HUES48 (cell line): ENCODE data around the gene CD6.

Source experiments
- H3K27ac ChIP-seq: one replicate; pipeline ENCODE4 v1.7.0; 2013; ENCODE audit warnings: low read depth, low read length, inconsistent platforms
- H3K27me3 ChIP-seq: 2 replicates; pipeline ENCODE4 v1.6.1; 2013; ENCODE audit warnings: mild to moderate bottlenecking, low read length; ENCODE audit not compliant: control insufficient read depth, insufficient read depth
- H3K36me3 ChIP-seq: 2 replicates; pipeline ENCODE4 v1.6.1; 2013; ENCODE audit warnings: low read length; ENCODE audit not compliant: control insufficient read depth, insufficient read depth
- H3K4me1 ChIP-seq: 2 replicates; pipeline ENCODE4 v1.6.1; 2013; ENCODE audit warnings: mild to moderate bottlenecking, low read length; ENCODE audit not compliant: control insufficient read depth, insufficient read depth
- H3K4me3 ChIP-seq: 2 replicates; pipeline ENCODE4 v1.5.1; 2013; ENCODE audit warnings: mild to moderate bottlenecking, low read depth, low read length
- H3K9ac ChIP-seq: 2 replicates; pipeline ENCODE4 v1.6.1; 2013; ENCODE audit warnings: mild to moderate bottlenecking, low read depth, low read length, moderate library complexity
- H3K9me3 ChIP-seq: 2 replicates; pipeline ENCODE4 v1.6.1; 2013; ENCODE audit warnings: low read length; ENCODE audit not compliant: control insufficient read depth, insufficient read depth

CD6 gene

DNA sequence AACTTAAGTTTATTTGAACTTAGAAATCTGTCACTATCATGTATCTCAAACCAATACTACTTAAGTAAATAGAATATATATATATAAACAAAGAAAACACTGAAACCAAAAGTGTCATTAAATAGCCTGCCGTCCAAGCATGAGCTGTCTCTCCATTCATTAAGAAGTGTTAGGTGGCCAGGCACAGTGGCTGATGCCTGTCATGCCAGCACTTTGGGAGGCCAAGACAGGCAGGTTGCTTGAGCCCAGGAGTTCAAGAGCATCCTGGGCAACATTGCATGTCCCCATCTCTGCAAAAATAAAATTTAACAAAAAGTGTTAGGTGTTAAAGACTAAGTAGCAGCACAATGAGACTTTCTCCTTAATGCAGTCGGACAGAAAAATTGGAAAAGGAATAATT is 14.0 kb downstream of the CD6 start:
- no peak overlapping the region for H3K9ac ChIP-seq
- H3K9me3 ChIP-seq, result no peaks in the 10 kb centered on the region
- no peak overlapping the region for H3K27ac ChIP-seq
- H3K4me1 ChIP-seq, result no peaks in the 10 kb centered on the region
- no peaks in the 10 kb centered on the region for H3K27me3 ChIP-seq
- H3K36me3 ChIP-seq, result no peaks in the 10 kb centered on the region
- H3K4me3 ChIP-seq, result no peak overlapping the region

- H3K9me3 ChIP-seq, result no peaks in the 10 kb centered on the region
- H3K27me3 ChIP-seq, result no peaks in the 10 kb centered on the region
- no peaks in the 10 kb centered on the region for H3K4me1 ChIP-seq
- no peaks in the 10 kb centered on the region for H3K36me3 ChIP-seq
- no peak overlapping the region for H3K27ac ChIP-seq
- no peak overlapping the region for H3K4me3 ChIP-seq
- H3K9ac ChIP-seq, result no peak overlapping the region
These were observed 14.8 kb downstream of the CD6 start for GRCh38 chr11:60985991-60986915.

DNA sequence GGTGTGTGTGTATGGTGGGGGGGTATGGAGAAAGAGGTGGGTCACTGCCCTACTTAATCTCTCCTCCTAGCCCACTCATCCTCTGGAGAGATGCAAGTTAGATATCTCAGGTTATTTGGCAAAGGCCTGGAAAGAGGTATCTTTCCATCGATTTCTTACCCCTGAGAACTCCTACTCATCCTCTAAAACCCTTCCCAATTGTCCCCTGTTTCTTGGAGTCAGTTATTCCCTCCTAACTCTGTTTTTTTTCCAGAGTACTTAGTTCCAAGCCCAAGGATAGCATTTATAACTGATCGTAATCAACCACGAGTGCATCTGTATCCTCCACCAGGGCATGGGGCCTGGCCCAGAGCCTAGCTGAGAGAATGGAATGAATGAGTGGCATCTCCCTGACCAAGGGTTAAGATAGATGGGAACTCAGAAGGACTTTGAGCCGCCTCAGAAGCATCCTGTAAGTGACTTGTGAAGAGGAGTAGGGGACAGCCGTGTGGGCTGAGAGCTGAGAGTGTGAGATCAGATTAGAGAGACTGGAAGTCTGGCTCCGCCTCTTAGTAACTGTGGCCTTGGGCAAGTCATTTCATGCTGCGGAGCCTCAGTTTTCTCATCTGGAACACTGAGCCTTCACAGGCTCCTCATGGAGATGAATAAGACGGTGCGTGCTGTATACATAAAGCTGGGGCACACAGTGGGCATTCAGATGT is 16.2 kb downstream of the CD6 start:
- H3K27ac ChIP-seq, result no peak overlapping the region
- H3K4me1 ChIP-seq, result no peaks in the 10 kb centered on the region
- no peaks in the 10 kb centered on the region for H3K27me3 ChIP-seq
- no peak overlapping the region for H3K9ac ChIP-seq
- H3K9me3 ChIP-seq, result no peaks in the 10 kb centered on the region
- no peaks in the 10 kb centered on the region for H3K36me3 ChIP-seq
- H3K4me3 ChIP-seq, result no peak overlapping the region

- Histone ChIP-seq H3K27me3 (no peaks in the 10 kb centered on the region), H3K27ac (no peak overlapping the region), H3K9me3 (no peaks in the 10 kb centered on the region), H3K9ac (no peak overlapping the region), H3K4me1 (no peaks in the 10 kb centered on the region), H3K4me3 (no peak overlapping the region), H3K36me3 (no peaks in the 10 kb centered on the region)
These were observed 17.2 kb downstream of the CD6 start for GRCh38 chr11:60988658-60989057.

DNA sequence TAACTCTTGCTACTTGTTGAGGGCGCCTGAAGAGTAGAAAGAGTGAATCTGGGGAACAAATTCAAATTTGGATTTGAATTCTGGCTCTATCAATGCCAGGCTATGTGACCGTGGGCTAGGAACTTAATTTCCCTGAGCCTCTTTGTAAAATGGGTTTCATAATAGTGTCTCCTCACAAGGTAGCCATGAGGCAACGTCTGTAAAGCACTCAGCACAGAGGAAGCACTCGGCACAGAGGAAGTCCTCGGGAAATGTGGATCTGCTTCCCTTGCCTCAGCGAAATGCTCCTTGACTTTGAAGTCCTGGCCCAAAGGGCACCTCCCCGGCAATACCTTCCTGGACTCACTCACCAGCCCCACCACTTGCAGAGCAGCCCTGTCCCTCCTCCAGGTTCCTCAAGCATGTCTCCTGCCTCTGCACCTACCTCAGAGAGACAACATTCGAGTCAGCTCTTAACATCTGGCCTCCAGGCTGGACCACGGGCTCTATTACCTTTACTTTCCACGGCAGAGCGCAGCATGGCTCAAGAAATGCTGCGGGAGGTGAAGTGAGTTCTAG is 17.7 kb downstream of the CD6 start:
- no peak overlapping the region for H3K4me3 ChIP-seq
- H3K27ac ChIP-seq, result no peak overlapping the region
- H3K36me3 ChIP-seq, result no peaks in the 10 kb centered on the region
- no peaks in the 10 kb centered on the region for H3K27me3 ChIP-seq
- H3K4me1 ChIP-seq, result no peaks in the 10 kb centered on the region
- no peaks in the 10 kb centered on the region for H3K9me3 ChIP-seq
- no peak overlapping the region for H3K9ac ChIP-seq

DNA sequence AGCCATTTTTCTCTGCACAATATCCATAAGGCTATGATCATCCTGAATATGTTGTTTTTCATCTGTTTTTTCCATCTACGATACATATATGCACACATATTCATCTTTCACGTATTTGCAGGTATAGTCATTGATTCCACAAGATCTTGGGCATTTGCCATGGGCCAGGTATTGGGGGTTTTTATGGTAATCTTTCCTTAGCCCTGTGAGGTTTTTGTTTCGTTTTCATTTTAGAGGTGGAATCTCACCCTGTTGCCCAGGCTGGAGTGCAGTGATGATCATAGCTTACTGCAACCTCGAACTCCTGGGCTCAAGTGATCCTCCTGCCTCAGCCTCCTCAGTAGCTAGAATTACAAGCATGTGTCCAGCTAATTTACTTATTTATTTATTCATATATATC is 20.0 kb downstream of the CD6 start:
- Histone ChIP-seq H3K4me1 (no peaks in the 10 kb centered on the region), H3K9ac (no peak overlapping the region), H3K27ac (no peak overlapping the region), H3K27me3 (no peaks in the 10 kb centered on the region), H3K9me3 (no peaks in the 10 kb centered on the region), H3K4me3 (no peak overlapping the region), H3K36me3 (no peaks in the 10 kb centered on the region)

DNA sequence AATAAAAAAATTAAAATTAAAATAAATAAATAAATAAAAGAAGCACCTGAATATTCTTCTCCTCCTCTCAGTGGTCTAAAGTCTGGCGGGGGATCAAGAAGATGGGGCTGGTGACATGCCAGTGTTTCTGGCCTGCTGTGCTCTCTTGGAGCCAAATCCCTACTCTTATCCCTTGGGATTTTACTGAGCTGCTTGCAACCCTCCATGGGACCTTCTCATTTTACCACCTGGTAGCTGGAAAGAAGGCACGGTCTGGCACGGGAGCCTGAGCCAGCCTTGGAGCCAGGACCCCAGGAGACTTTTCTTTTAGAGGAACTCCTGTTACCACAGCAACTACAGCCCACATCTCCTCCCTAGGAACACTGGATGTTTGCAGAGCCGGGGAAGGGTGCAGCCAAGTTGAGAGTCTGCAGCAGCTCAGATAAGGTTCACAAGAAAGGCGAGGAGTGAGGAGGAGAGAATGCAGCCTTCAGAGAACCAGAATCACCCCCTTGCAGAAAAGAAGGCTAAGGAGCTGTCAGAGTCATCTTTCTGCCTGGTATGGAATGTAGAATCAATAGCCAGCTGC is 21.4 kb downstream of the CD6 start:
- H3K27me3 ChIP-seq, result no peaks in the 10 kb centered on the region
- H3K9ac ChIP-seq, result no peak overlapping the region
- no peaks in the 10 kb centered on the region for H3K4me1 ChIP-seq
- no peaks in the 10 kb centered on the region for H3K36me3 ChIP-seq
- H3K27ac ChIP-seq, result no peak overlapping the region
- H3K9me3 ChIP-seq, result no peaks in the 10 kb centered on the region
- no peak overlapping the region for H3K4me3 ChIP-seq

DNA sequence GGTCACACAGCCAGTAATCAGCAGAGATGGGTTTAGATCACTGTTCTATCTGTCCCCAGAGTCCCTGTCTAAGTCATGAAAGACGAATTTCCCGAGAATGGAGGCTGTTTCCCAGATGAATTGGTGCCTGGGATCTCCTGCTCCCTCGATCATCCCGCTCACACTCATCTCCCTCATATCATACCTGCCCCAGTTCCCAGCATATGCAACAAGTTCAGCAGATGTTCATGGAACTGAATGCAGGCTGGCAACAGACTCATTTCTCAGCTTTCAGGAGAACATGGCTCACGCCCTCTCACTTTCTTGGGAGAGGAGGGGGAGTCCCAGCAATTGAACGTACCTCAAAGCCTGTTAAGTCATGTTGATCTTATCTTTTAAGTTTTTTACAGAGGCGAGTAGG is 22.1 kb downstream of the CD6 start:
- Histone ChIP-seq H3K9me3 (no peaks in the 10 kb centered on the region), H3K27ac (no peak overlapping the region), H3K4me1 (no peaks in the 10 kb centered on the region), H3K4me3 (no peak overlapping the region), H3K27me3 (no peaks in the 10 kb centered on the region), H3K9ac (no peak overlapping the region), H3K36me3 (no peaks in the 10 kb centered on the region)

DNA sequence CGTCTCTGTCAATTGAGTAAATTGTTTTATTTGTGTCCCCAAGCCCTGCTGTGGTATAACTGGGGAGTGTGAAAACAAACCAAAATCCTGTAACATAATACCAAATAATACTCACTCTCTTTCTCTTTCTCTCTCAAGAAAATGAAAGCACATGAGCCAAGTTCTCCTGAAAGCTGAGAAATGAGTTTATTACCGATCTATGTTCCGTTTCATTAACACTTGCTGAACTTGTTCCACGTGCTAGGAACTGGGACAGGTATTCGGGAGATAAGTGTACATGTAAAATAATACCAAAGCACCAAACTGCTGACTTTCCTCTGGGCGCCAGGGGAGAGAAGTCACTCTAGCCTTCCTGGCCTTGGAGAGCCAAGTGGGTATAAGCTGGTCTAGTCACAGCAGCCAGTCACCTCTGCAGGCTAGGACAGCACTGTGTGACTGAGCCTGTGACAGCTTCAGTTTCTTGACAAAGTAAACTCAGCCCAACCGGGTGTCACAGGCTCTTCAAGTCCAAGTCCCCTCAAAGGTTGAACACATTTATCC is 23.1 kb downstream of the CD6 start:
- H3K27ac ChIP-seq, result no peak overlapping the region
- H3K9ac ChIP-seq, result no peak overlapping the region
- H3K27me3 ChIP-seq, result no peaks in the 10 kb centered on the region
- no peaks in the 10 kb centered on the region for H3K36me3 ChIP-seq
- H3K4me3 ChIP-seq, result no peak overlapping the region
- no peaks in the 10 kb centered on the region for H3K9me3 ChIP-seq
- no peaks in the 10 kb centered on the region for H3K4me1 ChIP-seq

GRCh38 chr11:60995798-60996197 is 24.3 kb downstream of the CD6 start:
- H3K36me3 ChIP-seq, result no peaks in the 10 kb centered on the region
- no peak overlapping the region for H3K9ac ChIP-seq
- H3K9me3 ChIP-seq, result no peaks in the 10 kb centered on the region
- H3K27ac ChIP-seq, result no peak overlapping the region
- no peak overlapping the region for H3K4me3 ChIP-seq
- 0 out of 2 replicates have a peak, but pooled peaks cover 3% of the 10 kb centered on the region for H3K27me3 ChIP-seq
- H3K4me1 ChIP-seq, result no peaks in the 10 kb centered on the region
